ENCODE results near the gene C20orf173.

- TF ChIP-seq GATA3 (IDR thresholded peaks at IDR 0.05; ENCODE audit: low read depth, low read length) (no peak), GATA2 (IDR thresholded peaks at IDR 0.05; ENCODE audit: low read depth, low read length) (no peak)
Observed at GRCh38 chr20:35564905-35565304, 35.5 kb upstream of the C20orf173 start.
